ENCODE measurements around the gene TTN. TPM values are rescaled to one million over a fixed set of nuclear protein-coding genes. Genes with fewer than 3 reads are reported as not detected.

Gene TTN
- total RNA-seq, 2 donors from 2014 or later: 26.5 to 94.6 TPM

- TF ChIP-seq POLR2A (IDR thresholded peaks at IDR 0.05): no peak
- TF ChIP-seq CTCF (IDR thresholded peaks at IDR 0.05): no peak
- H3K36me3 ChIP-seq (replicated peaks in 1 of 2; ENCODE audit: insufficient read depth in 1 of 2, low read depth in 2 of 2): no peaks in the 10 kb centered on the region
- no peak overlapping the region for H3K4me3 ChIP-seq
- no peak for DNase-seq
- H3K9me3 ChIP-seq: no peaks in the 10 kb centered on the region
- no peak overlapping the region for H3K27ac ChIP-seq
- no peaks in the 10 kb centered on the region for H3K27me3 ChIP-seq
- WGBS, 2 donors: 31 to 37% methylated on average over 2 of the region's 2 CpGs
- ATAC-seq: no peak
- H3K4me1 ChIP-seq: no peaks in the 10 kb centered on the region
- intact Hi-C loops (cut with DNase I): no loop called here
Observed at GRCh38 chr2:178718283-178718682, 88.9 kb downstream of the TTN start.

GRCh38 chr2:178716394-178716793 lies 90.8 kb downstream of the TTN start:
- Histone ChIP-seq H3K27me3 (no peaks in the 10 kb centered on the region), H3K4me3 (no peak overlapping the region), H3K27ac (no peak overlapping the region), H3K4me1 (no peaks in the 10 kb centered on the region), H3K9me3 (no peaks in the 10 kb centered on the region), H3K36me3 (replicated peaks in 1 of 2; ENCODE audit: insufficient read depth in 1 of 2, low read depth in 2 of 2) (no peaks in the 10 kb centered on the region)
- ATAC-seq (no peak), DNase-seq (no peak)
- no peak for TF ChIP-seq POLR2A (IDR thresholded peaks at IDR 0.05)
- no peak for TF ChIP-seq CTCF (IDR thresholded peaks at IDR 0.05)
- intact Hi-C loops (cut with DNase I): no loop called here
- 86 to 89% methylated on average over 2 of the region's 2 CpGs for WGBS, 2 donors

GRCh38 chr2:178715366-178715765 lies 91.9 kb downstream of the TTN start:
- Histone ChIP-seq H3K4me1 (no peaks in the 10 kb centered on the region), H3K4me3 (no peak overlapping the region), H3K9me3 (no peaks in the 10 kb centered on the region), H3K36me3 (replicated peaks in 1 of 2; ENCODE audit: insufficient read depth in 1 of 2, low read depth in 2 of 2) (no peaks in the 10 kb centered on the region), H3K27me3 (no peaks in the 10 kb centered on the region), H3K27ac (no peak overlapping the region)
- ATAC-seq: no peak
- no peak for DNase-seq
- intact Hi-C loops (cut with DNase I): no loop called here
- TF ChIP-seq POLR2A (IDR thresholded peaks at IDR 0.05): no peak
- TF ChIP-seq CTCF (IDR thresholded peaks at IDR 0.05): no peak
- WGBS, 2 donors: 79 to 83% methylated on average over 6 of the region's 6 CpGs

- no peak for ATAC-seq
- intact Hi-C loops (cut with DNase I): no loop called here
- TF ChIP-seq POLR2A (IDR thresholded peaks at IDR 0.05): no peak
- no peak for TF ChIP-seq CTCF (IDR thresholded peaks at IDR 0.05)
- no peak overlapping the region for H3K27ac ChIP-seq
- no peaks in the 10 kb centered on the region for H3K9me3 ChIP-seq
- WGBS, 2 donors: 51 to 54% methylated on average over 2 of the region's 2 CpGs
- DNase-seq: no peak
- H3K4me3 ChIP-seq: no peak overlapping the region
- H3K4me1 ChIP-seq: no peaks in the 10 kb centered on the region
- peaks cover 0 to 2% of the 10 kb centered on the region in 2 donors for H3K36me3 ChIP-seq (replicated peaks in 1 of 2; ENCODE audit: insufficient read depth in 1 of 2, low read depth in 2 of 2)
- no peaks in the 10 kb centered on the region for H3K27me3 ChIP-seq
Observed at GRCh38 chr2:178707476-178707875, 99.7 kb downstream of the TTN start.

- Histone ChIP-seq H3K36me3 (replicated peaks in 1 of 2; ENCODE audit: insufficient read depth in 1 of 2, low read depth in 2 of 2) (peaks cover 0 to 2% of the 10 kb centered on the region in 2 donors), H3K9me3 (no peaks in the 10 kb centered on the region), H3K27ac (no peak overlapping the region), H3K4me3 (no peak overlapping the region), H3K27me3 (no peaks in the 10 kb centered on the region), H3K4me1 (no peaks in the 10 kb centered on the region)
- no peak for DNase-seq
- TF ChIP-seq POLR2A (IDR thresholded peaks at IDR 0.05) (no peak), CTCF (IDR thresholded peaks at IDR 0.05) (no peak)
- WGBS, 2 donors: 79 to 84% methylated on average over 5 of the region's 5 CpGs
- no peak for ATAC-seq
- intact Hi-C loops (cut with DNase I): no loop called here
Observed at GRCh38 chr2:178704876-178705275, 102.3 kb downstream of the TTN start.
